Neural cell (in vitro differentiated cells): Measurements from ENCODE around the gene KCTD13.

Experiments used
- TAF1 ChIP-seq: IDR thresholded peaks from 2 replicates; pipeline ENCODE4 v1.6.1; 2012; ENCODE audit warnings: low read depth
- TF ChIP-seq, protein P1 (sequence below): fragments of 450-650 bp; IDR thresholded peaks from 2 replicates; pipeline ENCODE4 v1.5.1; 2014; ENCODE audit warnings: antibody characterized with exemption, mild to moderate bottlenecking, moderate library complexity; ENCODE audit not compliant: poor library complexity, severe bottlenecking

GRCh38 chr16:29927070-29927905 is 1.3 kb upstream of the KCTD13 start:
- TF ChIP-seq, protein P1, sequence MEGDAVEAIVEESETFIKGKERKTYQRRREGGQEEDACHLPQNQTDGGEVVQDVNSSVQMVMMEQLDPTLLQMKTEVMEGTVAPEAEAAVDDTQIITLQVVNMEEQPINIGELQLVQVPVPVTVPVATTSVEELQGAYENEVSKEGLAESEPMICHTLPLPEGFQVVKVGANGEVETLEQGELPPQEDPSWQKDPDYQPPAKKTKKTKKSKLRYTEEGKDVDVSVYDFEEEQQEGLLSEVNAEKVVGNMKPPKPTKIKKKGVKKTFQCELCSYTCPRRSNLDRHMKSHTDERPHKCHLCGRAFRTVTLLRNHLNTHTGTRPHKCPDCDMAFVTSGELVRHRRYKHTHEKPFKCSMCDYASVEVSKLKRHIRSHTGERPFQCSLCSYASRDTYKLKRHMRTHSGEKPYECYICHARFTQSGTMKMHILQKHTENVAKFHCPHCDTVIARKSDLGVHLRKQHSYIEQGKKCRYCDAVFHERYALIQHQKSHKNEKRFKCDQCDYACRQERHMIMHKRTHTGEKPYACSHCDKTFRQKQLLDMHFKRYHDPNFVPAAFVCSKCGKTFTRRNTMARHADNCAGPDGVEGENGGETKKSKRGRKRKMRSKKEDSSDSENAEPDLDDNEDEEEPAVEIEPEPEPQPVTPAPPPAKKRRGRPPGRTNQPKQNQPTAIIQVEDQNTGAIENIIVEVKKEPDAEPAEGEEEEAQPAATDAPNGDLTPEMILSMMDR, result no peak
- TF ChIP-seq TAF1, result no peak
